ENCODE measurements around the gene RNASEL.

Gene RNASEL

DNA sequence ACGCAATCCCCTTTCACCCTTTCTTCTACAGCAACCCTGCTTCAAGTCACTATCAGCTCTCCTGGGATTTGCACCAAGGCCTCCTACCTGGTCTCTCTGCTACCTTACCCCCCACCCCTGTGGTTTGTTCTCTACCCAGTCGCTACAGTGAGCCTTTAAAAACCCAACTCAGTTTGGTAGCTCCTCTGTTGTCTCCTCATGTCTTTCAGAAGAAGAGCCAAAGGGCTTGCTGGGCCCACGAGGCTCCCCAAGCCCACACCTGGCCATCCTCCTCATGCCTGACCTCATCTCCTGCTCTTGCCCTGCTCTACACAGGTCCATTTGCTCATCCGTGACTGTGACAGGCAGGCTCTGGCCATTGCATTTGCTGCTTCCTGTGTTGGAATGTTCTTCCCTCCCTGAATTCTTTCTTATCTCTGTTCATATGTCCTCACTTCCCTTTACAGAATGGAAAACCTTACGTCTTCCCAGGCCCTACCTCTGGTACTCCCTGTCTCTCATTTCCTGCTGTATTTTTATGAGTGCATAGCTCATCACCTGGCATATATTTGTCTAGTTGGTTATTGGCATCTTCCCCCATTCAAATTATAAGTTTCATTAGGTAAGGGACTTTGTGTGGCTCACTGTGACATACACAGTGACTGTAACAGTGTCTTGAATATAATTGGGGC lies 11.8 kb upstream of the RNASEL start:
- no peak for DNase-seq (ENCODE audit: low read depth in 2 of 2)

GRCh38 chr1:182600036-182600713 lies 11.1 kb upstream of the RNASEL start:
- no peak for DNase-seq (ENCODE audit: low read depth in 2 of 2)

GRCh38 chr1:182599339-182599738 lies 10.3 kb upstream of the RNASEL start:
- no peak for DNase-seq (ENCODE audit: low read depth in 2 of 2)

DNA sequence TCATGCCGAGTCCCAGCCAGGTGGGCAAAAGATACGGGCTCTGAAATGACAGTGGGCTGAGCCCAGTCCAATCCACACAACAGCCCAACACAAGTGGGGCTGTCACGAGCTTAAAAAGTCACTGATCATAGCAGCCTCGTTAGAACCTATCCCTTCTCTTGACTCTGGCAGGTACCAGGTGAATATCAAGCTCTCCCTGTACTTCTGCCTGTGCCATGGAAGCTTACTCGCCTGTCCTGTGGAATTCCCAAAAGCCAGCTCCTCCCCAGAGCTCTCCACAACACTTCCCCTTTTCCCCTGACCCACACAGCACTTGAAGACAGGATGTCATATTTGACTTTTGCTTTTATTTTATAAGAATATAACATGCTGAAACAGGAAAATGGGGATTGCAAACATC lies 9.2 kb upstream of the RNASEL start:
- no peak for DNase-seq (ENCODE audit: low read depth in 2 of 2)

GRCh38 chr1:182596934-182597333 lies 7.9 kb upstream of the RNASEL start:
- no peak for DNase-seq (ENCODE audit: low read depth in 2 of 2)

DNA sequence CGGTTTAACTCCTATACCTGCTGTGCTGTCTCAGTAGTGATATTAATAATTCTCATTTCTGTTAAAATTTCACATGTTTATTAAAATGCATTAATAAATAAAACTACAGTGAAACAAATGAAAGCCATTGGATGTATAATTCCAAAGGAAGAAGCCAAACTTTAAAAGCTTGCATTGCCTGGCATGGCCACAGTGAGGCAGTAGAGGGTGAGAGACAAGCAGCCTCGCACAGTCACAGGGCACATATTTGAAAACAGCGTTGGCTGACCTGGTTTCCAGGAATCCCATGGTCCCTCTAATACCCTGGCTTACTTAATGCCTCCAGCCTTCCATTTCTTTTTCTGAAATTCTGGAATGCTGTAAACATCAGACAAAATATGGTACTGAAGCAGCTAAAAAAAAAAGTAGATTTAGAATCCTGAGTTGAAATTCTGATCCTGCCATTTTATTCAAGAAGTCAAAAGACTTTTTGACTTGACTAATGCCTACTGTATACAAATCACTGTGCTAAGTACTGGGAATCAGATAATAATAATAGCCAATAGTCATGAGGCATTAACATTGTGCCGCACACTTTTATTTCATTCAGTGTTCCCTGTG lies 6.7 kb upstream of the RNASEL start:
- peak in 1 of 2 donors; percentile 57 for DNase-seq (ENCODE audit: low read depth in 2 of 2)

GRCh38 chr1:182589931-182590330 lies 875 bp upstream of the RNASEL start:
- DNase-seq (ENCODE audit: low read depth in 2 of 2): no peak

GRCh38 chr1:182589520-182589919 lies 464 bp upstream of the RNASEL start:
- DNase-seq (ENCODE audit: low read depth in 2 of 2): no peak

DNA sequence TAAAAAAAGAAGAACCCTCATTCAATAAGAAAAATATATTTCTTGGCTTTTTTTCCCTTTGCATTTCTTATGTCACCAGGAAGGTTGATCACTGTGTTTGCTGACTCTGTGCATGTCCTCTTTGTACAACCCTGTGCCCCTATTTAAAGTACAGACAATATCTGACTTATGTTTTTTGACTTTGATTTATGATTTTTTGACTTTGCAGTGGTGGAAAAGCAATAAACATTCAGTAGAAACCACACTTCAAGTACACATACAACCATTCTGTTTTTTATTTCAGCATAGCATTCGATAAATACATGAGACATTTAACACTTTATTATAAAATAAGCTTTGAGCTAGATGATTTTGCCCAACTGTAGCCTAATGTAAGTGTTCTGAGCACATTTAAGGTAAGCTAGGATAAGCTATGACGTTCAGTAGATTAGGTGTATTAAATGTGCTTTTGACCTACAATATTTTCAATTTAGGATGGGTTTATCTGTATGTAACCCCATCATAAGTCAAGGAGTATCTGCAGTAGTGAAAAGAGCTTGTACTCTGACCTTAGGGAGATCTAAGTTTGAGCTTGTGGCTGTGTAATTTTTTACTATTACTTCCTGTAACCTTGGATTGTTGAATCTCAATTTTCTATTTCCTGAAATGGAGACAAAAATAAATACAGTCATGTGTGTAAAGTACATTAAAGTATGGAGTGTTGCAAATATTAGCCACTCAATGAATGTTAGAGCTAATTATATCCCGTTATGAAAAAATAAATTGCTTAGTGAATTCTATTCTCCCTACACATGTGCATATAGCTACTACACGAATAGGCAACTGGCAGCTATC lies 1.2 kb downstream of the RNASEL start:
- no peak for DNase-seq (ENCODE audit: low read depth in 2 of 2)

DNA sequence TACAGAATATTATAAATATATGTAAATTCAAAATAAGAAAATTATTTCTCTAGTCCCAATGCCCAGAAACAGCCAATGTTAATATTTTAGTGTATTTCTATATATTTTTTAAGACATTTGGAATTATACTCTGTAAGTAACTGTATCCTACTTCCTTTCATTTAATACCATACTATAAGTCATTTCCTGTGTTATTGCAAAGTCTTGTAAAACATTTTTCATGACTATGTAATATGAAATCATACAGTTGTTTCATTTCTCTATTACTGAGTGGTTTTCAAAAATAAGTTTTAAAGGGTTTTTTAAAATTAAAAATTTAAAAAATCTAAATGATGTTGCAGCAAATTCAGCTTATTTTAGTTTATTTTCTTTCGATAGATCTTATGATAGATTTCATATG lies 2.0 kb downstream of the RNASEL start:
- no peak for DNase-seq (ENCODE audit: low read depth in 2 of 2)

DNA sequence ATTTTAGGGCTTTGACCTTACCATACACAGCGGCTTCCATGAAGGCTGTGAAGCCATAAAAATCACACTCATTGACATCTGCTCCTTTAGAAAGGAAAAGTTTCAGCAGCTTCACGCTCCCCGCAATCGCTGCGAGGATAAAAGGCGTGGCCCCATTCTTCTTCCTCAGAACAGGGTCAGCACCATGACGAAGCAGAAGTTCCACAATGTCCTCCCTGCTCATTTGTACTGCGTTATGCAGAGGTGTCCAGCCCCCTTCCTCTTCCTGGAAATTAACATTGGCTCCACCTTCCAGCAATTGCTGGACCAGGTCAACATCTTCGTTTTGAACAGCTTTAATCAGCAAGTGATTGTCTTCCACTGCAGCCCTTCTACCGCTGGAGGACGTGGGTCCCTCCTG lies 2.7 kb downstream of the RNASEL start:
- no peak for DNase-seq (ENCODE audit: low read depth in 2 of 2)

DNA sequence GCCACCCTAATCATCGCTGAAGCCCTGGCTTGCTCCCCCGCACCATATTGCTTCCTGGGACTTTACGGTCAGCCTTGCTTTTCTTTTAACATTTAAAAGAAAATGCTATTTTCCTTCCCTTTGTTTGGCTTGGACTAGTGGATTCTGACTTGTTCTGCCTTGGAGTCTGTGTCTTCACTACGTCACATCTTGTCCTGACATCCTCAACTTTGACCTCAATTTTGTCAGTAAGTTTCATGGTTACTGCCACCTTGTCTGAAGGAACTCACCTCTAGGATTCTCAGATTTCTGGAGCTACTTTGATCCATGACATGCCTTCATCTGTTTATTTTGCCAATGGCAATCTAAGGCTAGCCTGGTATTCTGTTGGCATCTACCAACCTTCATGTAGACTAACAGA lies 4.3 kb downstream of the RNASEL start:
- DNase-seq (ENCODE audit: low read depth in 2 of 2): no peak

DNA sequence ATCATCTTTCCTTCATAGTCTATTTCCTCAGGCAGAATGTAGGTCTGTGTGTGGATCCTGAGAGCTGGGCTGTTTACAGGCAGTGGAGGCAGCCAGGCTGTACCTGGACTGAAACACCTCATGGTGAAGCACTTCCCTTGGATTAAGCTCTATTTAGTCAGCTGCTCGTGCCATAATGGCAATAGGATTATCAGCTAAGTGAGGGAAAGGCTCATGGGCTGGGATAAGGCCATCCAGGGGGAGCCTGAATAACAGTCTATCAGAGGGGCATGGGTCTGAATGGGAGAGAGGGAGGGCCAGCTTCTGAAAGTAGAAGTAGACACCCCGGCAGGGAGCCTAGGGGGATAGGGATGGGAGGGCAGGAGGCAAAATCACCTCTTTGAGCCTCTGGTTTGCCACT lies 8.3 kb downstream of the RNASEL start:
- no peak for DNase-seq (ENCODE audit: low read depth in 2 of 2)

DNA sequence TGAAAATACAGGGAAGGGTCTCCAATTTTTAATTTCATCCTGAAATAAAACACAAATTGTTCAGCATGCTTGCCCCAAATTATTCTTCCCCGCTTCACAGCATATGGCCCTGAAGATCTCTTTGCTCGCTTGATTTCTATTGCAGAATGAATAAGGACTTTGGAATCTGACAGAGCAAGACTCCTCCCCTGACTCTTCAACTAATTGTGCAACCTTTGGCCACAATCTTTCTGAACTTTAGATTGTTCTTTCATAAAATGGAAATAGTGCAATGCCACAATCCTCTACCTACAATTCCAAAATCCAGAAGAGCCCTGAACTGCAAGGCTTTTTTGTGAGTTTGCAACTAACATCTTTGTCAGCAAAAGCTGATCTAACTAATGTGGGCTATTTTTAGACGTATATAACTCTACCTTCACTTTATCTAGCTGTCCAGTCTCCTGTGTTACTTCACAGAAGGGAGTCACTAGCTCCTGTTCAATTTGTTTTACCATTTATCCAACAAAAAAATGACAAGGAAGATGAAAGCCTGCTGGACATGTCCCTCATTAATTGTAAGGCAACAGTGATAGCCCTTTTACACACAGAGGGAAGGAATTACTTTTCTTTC lies 13.4 kb downstream of the RNASEL start:
- no peak for DNase-seq (ENCODE audit: low read depth in 2 of 2)

GRCh38 chr1:182574156-182574555 lies 14.9 kb downstream of the RNASEL start:
- no peak for DNase-seq (ENCODE audit: low read depth in 2 of 2)

GRCh38 chr1:182570611-182570970 lies 18.5 kb downstream of the RNASEL start:
- no peak for DNase-seq (ENCODE audit: low read depth in 2 of 2)

GRCh38 chr1:182569939-182570610 lies 19.0 kb downstream of the RNASEL start:
- DNase-seq (ENCODE audit: low read depth in 2 of 2): no peak

GRCh38 chr1:182568647-182569284 lies 20.3 kb downstream of the RNASEL start:
- no peak for DNase-seq (ENCODE audit: low read depth in 2 of 2)

GRCh38 chr1:182567629-182568028 lies 21.4 kb downstream of the RNASEL start:
- DNase-seq (ENCODE audit: low read depth in 2 of 2): no peak

- DNase-seq (ENCODE audit: low read depth in 2 of 2): no peak
Observed at GRCh38 chr1:182565537-182565936, 23.5 kb downstream of the RNASEL start.

DNA sequence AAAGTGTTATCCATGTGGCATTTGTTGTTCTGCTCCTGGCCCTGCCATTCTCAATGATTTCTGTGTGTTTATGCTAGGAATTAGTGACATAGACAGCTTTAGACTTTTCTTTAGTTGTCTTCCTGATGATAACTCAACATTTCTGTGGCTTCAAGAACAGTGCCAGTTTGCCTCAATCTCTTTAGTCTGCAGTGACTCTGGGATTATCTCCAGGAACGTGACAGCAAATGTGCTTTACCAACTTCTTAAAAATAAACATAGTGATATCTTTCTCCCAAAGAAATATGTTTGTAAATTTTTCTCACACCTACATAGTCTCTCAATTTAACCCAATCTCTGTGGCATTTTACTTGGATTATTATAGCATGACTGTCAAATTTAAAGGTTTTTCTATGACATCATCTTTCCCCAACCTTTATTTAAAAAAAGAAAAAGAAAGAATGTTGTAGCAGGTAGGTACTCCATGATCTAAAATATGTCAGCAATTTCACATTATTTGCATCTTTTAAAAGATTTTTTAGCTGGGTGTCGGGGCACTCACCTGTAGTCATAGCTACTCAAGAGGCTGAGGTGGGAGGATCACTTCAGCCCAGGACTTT lies 24.6 kb downstream of the RNASEL start:
- no peak for DNase-seq (ENCODE audit: low read depth in 2 of 2)

Measured in stimulated activated CD4-positive, alpha-beta T cell treated with anti-CD3 and anti-CD28 coated beads, Interleukin-15, amount 100 ng/mL, for 48 hours (primary cell).